ENCODE measurements around the gene CST3.

- no peak for TF ChIP-seq CTCF (IDR thresholded peaks at IDR 0.05)
- no peak for TF ChIP-seq POLR2A (IDR thresholded peaks at IDR 0.05)
Observed at GRCh38 chr20:23638309-23638708, 554 bp upstream of the CST3 start.
